Measurements from ENCODE around the gene HID1. TPM values are rescaled to one million over a fixed set of nuclear protein-coding genes. Genes with fewer than 3 reads are reported as not detected.
A peak's percentile ranks its signal among the peaks of the same experiment; 100 is the strongest.

HID1 gene
- total RNA-seq, 1 experiment from 2014 or later, result 43.8 TPM

- no peak for TF ChIP-seq REST (IDR thresholded peaks at IDR 0.05; ENCODE audit: low read depth)
- TF ChIP-seq CTCF (IDR thresholded peaks at IDR 0.05 in 2 of 3, conservative IDR thresholded peaks at IDR 0.05 in 1 of 3; ENCODE audit: borderline replicate concordance in 1 of 3, insufficient read depth in 1 of 3, low read depth in 2 of 3, low read length in 2 of 3), result peak in 1 of 3 experiments; percentile 30; a peak in 2 of 6 replicates
- Histone ChIP-seq H3K36me3 (ENCODE audit: control insufficient read depth in 1 of 2, insufficient read depth in 2 of 2, low read length in 2 of 2) (no peaks in the 10 kb centered on the region), H3K4me2 (ENCODE audit: low read length) (no peak overlapping the region), H3K4me1 (ENCODE audit: control insufficient read depth in 1 of 2, insufficient read depth in 2 of 2, low read length in 2 of 2) (peaks cover 20 to 27% of the 10 kb centered on the region in 2 experiments), H3K27me3 (ENCODE audit: insufficient read depth, low read length) (no peaks in the 10 kb centered on the region), H3K9ac (ENCODE audit: low read length) (no peak overlapping the region), H3K9me2 (ENCODE audit: insufficient read depth) (no peaks in the 10 kb centered on the region), H3K4me3 (replicated peaks in 1 of 2; ENCODE audit: low read depth in 1 of 2, low read length in 2 of 2) (no peak overlapping the region), H4K20me1 (ENCODE audit: insufficient read depth) (no peaks in the 10 kb centered on the region), H3K27ac (ENCODE audit: low read depth, low read length) (no peak overlapping the region; the same call in 1 of the 2 replicates), H3K9me3 (ENCODE audit: control insufficient read depth in 1 of 2, insufficient read depth in 1 of 2, low read depth in 1 of 2, low read length in 2 of 2) (no peaks in the 10 kb centered on the region), H2AFZ (ENCODE audit: low read depth, low read length, poor library complexity, severe bottlenecking) (no peak overlapping the region), H3K79me2 (ENCODE audit: insufficient read depth, low read length) (no peaks in the 10 kb centered on the region)
- no TSS peak for BruUV-seq (replicated peaks)
- intact Hi-C loops (cut with micrococcal nuclease), result loop anchor here (5.0 kb wide), 1 partner anchor 69 kb away; no protein-coding TSS in a partner anchor
- DNase-seq (ENCODE audit: low read depth, low spot score) (no peak), ATAC-seq (no peak)
- POLR2A ChIA-PET, result no interaction called here
- RAD21 ChIA-PET (ENCODE audit: low non-redundant PET in 1 of 2, low total read pairs in 2 of 2, uncharacterized antibody in 2 of 2, unreplicated experiment in 2 of 2), result interaction anchor here in 1 of 2 experiments (0.6 to 1.5 kb wide), 2 partner anchors 236 to 238 kb away, joined by 3 read pairs; no protein-coding TSS in a partner anchor
- CTCF ChIA-PET, result interaction anchor here (1.2 to 3.9 kb wide), 6 partner anchors 9 to 277 kb away, joined by 4 to 13 read pairs (median 6); partner anchors contain the start of genes CDR2L, HID1 and MRPL58
These were observed 8.9 kb downstream of the HID1 start for GRCh38 chr17:74963656-74964055.
